Measurements from ENCODE around the gene CNOT8. TPM values are rescaled to one million over a fixed set of nuclear protein-coding genes. Genes with fewer than 3 reads are reported as not detected.

CNOT8 gene
- total and polyA plus RNA-seq, 2 donors: 49.8 to 71.4 TPM

- Histone ChIP-seq H3K4me1 (ENCODE audit: insufficient read depth) (no peaks in the 10 kb centered on the region), H3K4me3 (ENCODE audit: low read depth, low read length) (no peak overlapping the region), H3K27ac (ENCODE audit: low read depth) (no peak overlapping the region), H3K36me3 (ENCODE audit: insufficient read depth) (no peaks in the 10 kb centered on the region)
- no peak for DNase-seq (ENCODE audit: extremely low spot score)
- WGBS: 84% methylated on average over 2 of the region's 2 CpGs
These were observed 4.3 kb downstream of the CNOT8 start for GRCh38 chr5:154862766-154863165.

GRCh38 chr5:154863291-154864080 lies 5.1 kb downstream of the CNOT8 start:
- no peak for DNase-seq (ENCODE audit: extremely low spot score)
- Histone ChIP-seq H3K36me3 (ENCODE audit: insufficient read depth) (no peaks in the 10 kb centered on the region), H3K4me1 (ENCODE audit: insufficient read depth) (no peaks in the 10 kb centered on the region), H3K27ac (ENCODE audit: low read depth) (no peak overlapping the region), H3K4me3 (ENCODE audit: low read depth, low read length) (no peak overlapping the region)
- 88% methylated on average over 7 of the region's 7 CpGs for WGBS

GRCh38 chr5:154865466-154866184 lies 7.2 kb downstream of the CNOT8 start:
- Histone ChIP-seq H3K4me1 (ENCODE audit: insufficient read depth) (no peaks in the 10 kb centered on the region), H3K27ac (ENCODE audit: low read depth) (no peak overlapping the region), H3K36me3 (ENCODE audit: insufficient read depth) (no peaks in the 10 kb centered on the region), H3K4me3 (ENCODE audit: low read depth, low read length) (no peak overlapping the region)
- WGBS: 52% methylated on average over 5 of the region's 5 CpGs
- no peak for DNase-seq (ENCODE audit: extremely low spot score)

- 78% methylated on average over 2 of the region's 2 CpGs for WGBS
- H3K36me3 ChIP-seq (ENCODE audit: insufficient read depth): peaks cover under 1% of the 10 kb centered on the region
These were observed 8.4 kb downstream of the CNOT8 start for GRCh38 chr5:154866841-154867240.

GRCh38 chr5:154868702-154869101 lies 10.3 kb downstream of the CNOT8 start:
- 88% methylated on average over 5 of the region's 5 CpGs for WGBS
- Histone ChIP-seq H3K27ac (ENCODE audit: low read depth) (no peak overlapping the region), H3K4me1 (ENCODE audit: insufficient read depth) (no peaks in the 10 kb centered on the region), H3K36me3 (ENCODE audit: insufficient read depth) (peaks cover 8% of the 10 kb centered on the region), H3K4me3 (ENCODE audit: low read depth, low read length) (no peak overlapping the region)
- DNase-seq (ENCODE audit: extremely low spot score): no peak

More at GRCh38 chr5:154866841-154867240, 8.4 kb downstream of the CNOT8 start:
- DNase-seq (ENCODE audit: extremely low spot score): no peak
- Histone ChIP-seq H3K27ac (ENCODE audit: low read depth) (no peak overlapping the region), H3K4me3 (ENCODE audit: low read depth, low read length) (no peak overlapping the region), H3K4me1 (ENCODE audit: insufficient read depth) (no peaks in the 10 kb centered on the region)

- Histone ChIP-seq H3K27ac (ENCODE audit: low read depth) (no peak overlapping the region), H3K4me3 (ENCODE audit: low read depth, low read length) (no peak overlapping the region), H3K36me3 (ENCODE audit: insufficient read depth) (peaks cover 14% of the 10 kb centered on the region), H3K4me1 (ENCODE audit: insufficient read depth) (no peaks in the 10 kb centered on the region)
- no peak for DNase-seq (ENCODE audit: extremely low spot score)
- WGBS: 93% methylated on average over 4 of the region's 4 CpGs
These were observed 13.3 kb downstream of the CNOT8 start for GRCh38 chr5:154871734-154872133.

- no peaks in the 10 kb centered on the region for H3K4me1 ChIP-seq (ENCODE audit: insufficient read depth)
- WGBS: 85% methylated on average over 5 of the region's 5 CpGs
- H3K4me3 ChIP-seq (ENCODE audit: low read depth, low read length): no peak overlapping the region
- no peak for DNase-seq (ENCODE audit: extremely low spot score)
- no peak overlapping the region for H3K27ac ChIP-seq (ENCODE audit: low read depth)
- H3K36me3 ChIP-seq (ENCODE audit: insufficient read depth): peaks cover 14% of the 10 kb centered on the region
These were observed 15.4 kb downstream of the CNOT8 start for GRCh38 chr5:154873791-154874331.

GRCh38 chr5:154878642-154879335 lies 20.4 kb downstream of the CNOT8 start:
- no peak overlapping the region for H3K27ac ChIP-seq (ENCODE audit: low read depth)
- peaks cover 6% of the 10 kb centered on the region for H3K36me3 ChIP-seq (ENCODE audit: insufficient read depth)
- 97% methylated on average over 14 of the region's 14 CpGs for WGBS
- DNase-seq (ENCODE audit: extremely low spot score): no peak
- no peak overlapping the region for H3K4me3 ChIP-seq (ENCODE audit: low read depth, low read length)
- no peaks in the 10 kb centered on the region for H3K4me1 ChIP-seq (ENCODE audit: insufficient read depth)

- 66% methylated on average over 4 of the region's 4 CpGs for WGBS
- DNase-seq (ENCODE audit: extremely low spot score): no peak
- H3K4me1 ChIP-seq (ENCODE audit: insufficient read depth): no peaks in the 10 kb centered on the region
- no peak overlapping the region for H3K4me3 ChIP-seq (ENCODE audit: low read depth, low read length)
- no peaks in the 10 kb centered on the region for H3K36me3 ChIP-seq (ENCODE audit: insufficient read depth)
- no peak overlapping the region for H3K27ac ChIP-seq (ENCODE audit: low read depth)
These were observed 23.6 kb downstream of the CNOT8 start for GRCh38 chr5:154881986-154882385.

- WGBS: 93% methylated on average over 8 of the region's 8 CpGs
These were observed 26.0 kb downstream of the CNOT8 start for GRCh38 chr5:154884424-154884823.

GRCh38 chr5:154885439-154885838 lies 27.0 kb downstream of the CNOT8 start:
- WGBS: 93% methylated on average over 2 of the region's 2 CpGs

More at GRCh38 chr5:154884424-154884823, 26.0 kb downstream of the CNOT8 start:
- H3K4me3 ChIP-seq (ENCODE audit: low read depth, low read length): no peak overlapping the region
- no peaks in the 10 kb centered on the region for H3K4me1 ChIP-seq (ENCODE audit: insufficient read depth)
- DNase-seq (ENCODE audit: extremely low spot score): no peak
- no peak overlapping the region for H3K27ac ChIP-seq (ENCODE audit: low read depth)
- peaks cover 3% of the 10 kb centered on the region for H3K36me3 ChIP-seq (ENCODE audit: insufficient read depth)

GRCh38 chr5:154892369-154892771 lies 33.9 kb downstream of the CNOT8 start:
- no peak overlapping the region for H3K27ac ChIP-seq (ENCODE audit: low read depth)
- 87% methylated on average over 13 of the region's 13 CpGs for WGBS

More at GRCh38 chr5:154885439-154885838, 27.0 kb downstream of the CNOT8 start:
- Histone ChIP-seq H3K4me3 (ENCODE audit: low read depth, low read length) (no peak overlapping the region), H3K36me3 (ENCODE audit: insufficient read depth) (peaks cover 3% of the 10 kb centered on the region), H3K27ac (ENCODE audit: low read depth) (no peak overlapping the region), H3K4me1 (ENCODE audit: insufficient read depth) (no peaks in the 10 kb centered on the region)
- DNase-seq (ENCODE audit: extremely low spot score): no peak

GRCh38 chr5:154893381-154893780 lies 35.0 kb downstream of the CNOT8 start:
- peaks cover 6% of the 10 kb centered on the region for H3K36me3 ChIP-seq (ENCODE audit: insufficient read depth)

More at GRCh38 chr5:154892369-154892771, 33.9 kb downstream of the CNOT8 start:
- Histone ChIP-seq H3K36me3 (ENCODE audit: insufficient read depth) (peaks cover 4% of the 10 kb centered on the region), H3K4me3 (ENCODE audit: low read depth, low read length) (no peak overlapping the region), H3K4me1 (ENCODE audit: insufficient read depth) (no peaks in the 10 kb centered on the region)
- DNase-seq (ENCODE audit: extremely low spot score): no peak

More at GRCh38 chr5:154893381-154893780, 35.0 kb downstream of the CNOT8 start:
- 86% methylated on average over 5 of the region's 5 CpGs for WGBS
- no peaks in the 10 kb centered on the region for H3K4me1 ChIP-seq (ENCODE audit: insufficient read depth)
- H3K4me3 ChIP-seq (ENCODE audit: low read depth, low read length): no peak overlapping the region
- no peak overlapping the region for H3K27ac ChIP-seq (ENCODE audit: low read depth)
- no peak for DNase-seq (ENCODE audit: extremely low spot score)

Data from urinary bladder (tissue), 4 donors.